Neuronal stem cell (in vitro differentiated cells): Measurements from ENCODE around the gene ASF1A.

Source experiments
- DNase-seq: peaks from one replicate; pipeline ENCODE4 v3.0.0-alpha.2; 2013; ENCODE audit warnings: low spot score
- H2AFZ ChIP-seq: one replicate; pipeline ENCODE4 v1.6.1; 2013; ENCODE audit warnings: mild to moderate bottlenecking, low read length, inconsistent platforms
- H2AK5ac ChIP-seq: 2 replicates; pipeline ENCODE4 v1.6.1; 2013; ENCODE audit warnings: low read depth, mild to moderate bottlenecking, inconsistent platforms, low read length, moderate library complexity, mixed read lengths
- H2BK120ac ChIP-seq: 2 replicates; pipeline ENCODE4 v1.6.1; 2013; ENCODE audit warnings: low read depth, mild to moderate bottlenecking, inconsistent platforms, low read length, moderate library complexity, mixed read lengths
- H2BK12ac ChIP-seq: one replicate; pipeline ENCODE4 v1.6.1; 2013; ENCODE audit warnings: low read length, inconsistent platforms
- H2BK15ac ChIP-seq: 2 replicates; pipeline ENCODE4 v1.6.1; 2013; ENCODE audit warnings: mild to moderate bottlenecking, low read length, inconsistent platforms, mixed read lengths
- H2BK5ac ChIP-seq: one replicate; pipeline ENCODE4 v1.6.1; 2013; ENCODE audit warnings: inconsistent platforms, mild to moderate bottlenecking, low read length, moderate library complexity
- H3K14ac ChIP-seq: one replicate; pipeline ENCODE4 v1.6.1; 2013; ENCODE audit warnings: low read length, inconsistent platforms
- H3K18ac ChIP-seq: 2 replicates; pipeline ENCODE4 v1.6.1; 2013; ENCODE audit warnings: low read length, inconsistent platforms
- H3K23ac ChIP-seq: 2 replicates; pipeline ENCODE4 v1.6.1; 2013; ENCODE audit warnings: low read depth, mild to moderate bottlenecking, mixed read lengths, low read length, inconsistent platforms; ENCODE audit not compliant: poor library complexity
- H3K27ac ChIP-seq: replicated peaks from 3 replicates; pipeline ENCODE4 v1.5.1; 2013; ENCODE audit warnings: low read length, inconsistent platforms
- H3K27me3 ChIP-seq, 3 experiments: 2 replicates each; pipeline ENCODE4 v1.6.1; 2013; ENCODE audit warnings: low read length in 3 of 3, mild to moderate bottlenecking in 2 of 3, inconsistent platforms in 1 of 3, low read depth in 1 of 3, mixed read lengths in 1 of 3, moderate library complexity in 1 of 3; ENCODE audit not compliant: control insufficient read depth in 3 of 3, insufficient read depth in 3 of 3
- H3K36me3 ChIP-seq, 2 donors: replicated peaks in 1 of 2; 2 replicates each; pipeline ENCODE4 v1.6.1; 2013; ENCODE audit warnings: low read length in 2 of 2; ENCODE audit not compliant: control insufficient read depth in 2 of 2, insufficient read depth in 2 of 2
- H3K4ac ChIP-seq: 2 replicates; pipeline ENCODE4 v1.6.1; 2013; ENCODE audit warnings: inconsistent platforms, mild to moderate bottlenecking, low read length, moderate library complexity
- H3K4me1 ChIP-seq, 2 donors: 1 replicate in 1 of 2; 2 replicates in 1 of 2; pipeline ENCODE4 v1.6.1; 2013; ENCODE audit warnings: low read length in 2 of 2, low read depth in 1 of 2; ENCODE audit not compliant: control insufficient read depth in 2 of 2, insufficient read depth in 1 of 2
- H3K4me2 ChIP-seq: one replicate; pipeline ENCODE4 v1.6.1; 2013; ENCODE audit warnings: mild to moderate bottlenecking, low read length, inconsistent platforms; ENCODE audit not compliant: insufficient read depth, poor library complexity, severe bottlenecking
- H3K4me3 ChIP-seq, 2 donors: 2 replicates each; pipeline ENCODE4 v1.5.1; 2013; ENCODE audit warnings: low read length in 2 of 2, mild to moderate bottlenecking in 2 of 2, inconsistent platforms in 1 of 2, moderate library complexity in 1 of 2
- H3K79me1 ChIP-seq: one replicate; pipeline ENCODE4 v1.6.1; 2013; ENCODE audit warnings: low read depth, mild to moderate bottlenecking, inconsistent platforms, low read length, moderate library complexity
- H3K9ac ChIP-seq: one replicate; pipeline ENCODE4 v1.6.1; 2013; ENCODE audit warnings: mild to moderate bottlenecking, low read depth, low read length, inconsistent platforms; ENCODE audit not compliant: poor library complexity
- H3K9me3 ChIP-seq, 2 donors: replicated peaks in 1 of 2; 2 replicates each; pipeline versions ENCODE3 to v1.6.1; 2013; ENCODE audit warnings: low read length in 2 of 2, mild to moderate bottlenecking in 2 of 2, inconsistent platforms in 1 of 2, low read depth in 1 of 2, mixed read lengths in 1 of 2, moderate library complexity in 1 of 2; ENCODE audit not compliant: control insufficient read depth in 2 of 2, insufficient read depth in 1 of 2
- H4K8ac ChIP-seq: one replicate; pipeline ENCODE4 v1.6.1; 2013; ENCODE audit warnings: low read depth, mild to moderate bottlenecking, inconsistent platforms, low read length, moderate library complexity
- H4K91ac ChIP-seq: one replicate; pipeline ENCODE4 v1.6.1; 2013; ENCODE audit warnings: low read length, low read depth, mild to moderate bottlenecking, inconsistent platforms; ENCODE audit not compliant: poor library complexity
- WGBS, 2 donors: extraction: QIAGEN DNeasy Blood & Tissue Kit; methylation state at CpG; one replicate each; pipeline ENCODE4 v1.1.7; 2013; ENCODE audit warnings: missing lambda C conversion rate in 2 of 2, mixed read lengths in 1 of 2; ENCODE audit not compliant: insufficient read length in 2 of 2, insufficient replicate concordance in 1 of 2; ENCODE audit errors: extremely low coverage in 2 of 2; 5-methylcytosine and 5-hydroxymethylcytosine counted together

Gene ASF1A

DNA sequence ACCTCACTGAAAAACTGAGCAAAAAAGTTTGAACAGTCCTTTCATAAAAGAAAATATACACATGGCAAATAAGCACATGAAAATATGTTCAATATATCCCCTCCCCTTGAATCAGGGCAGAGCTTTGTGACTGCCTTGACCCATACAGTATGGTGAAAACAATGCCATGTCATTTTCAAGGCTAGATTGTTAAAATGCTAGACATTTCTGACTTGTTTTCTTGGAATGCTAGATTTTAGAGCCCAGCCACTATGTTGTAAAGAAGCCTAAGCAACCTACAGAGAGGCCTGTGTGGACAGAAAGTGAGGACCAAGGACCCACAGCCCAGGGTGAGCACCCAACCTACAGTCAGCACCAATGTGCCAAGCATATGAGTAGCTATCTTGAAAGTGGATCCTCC lies 17.1 kb upstream of the ASF1A start:
- Histone ChIP-seq H3K18ac (no peak overlapping the region), H3K27me3 (no peaks in the 10 kb centered on the region), H2BK12ac (no peak overlapping the region), H2AFZ (no peak overlapping the region), H4K91ac (no peak overlapping the region), H3K4me1 (no peaks in the 10 kb centered on the region), H3K36me3 (no peaks in the 10 kb centered on the region), H2AK5ac (no peak overlapping the region), H4K8ac (no peak overlapping the region), H3K4ac (no peak overlapping the region), H2BK120ac (no peak overlapping the region), H2BK15ac (no peak overlapping the region), H3K27ac (no peak overlapping the region), H3K9ac (no peak overlapping the region), H3K79me1 (no peaks in the 10 kb centered on the region), H3K23ac (no peak overlapping the region), H3K9me3 (no peaks in the 10 kb centered on the region), H3K14ac (no peak overlapping the region), H3K4me3 (no peak overlapping the region), H3K4me2 (no peak overlapping the region), H2BK5ac (no peak overlapping the region)
- DNase-seq: no peak

DNA sequence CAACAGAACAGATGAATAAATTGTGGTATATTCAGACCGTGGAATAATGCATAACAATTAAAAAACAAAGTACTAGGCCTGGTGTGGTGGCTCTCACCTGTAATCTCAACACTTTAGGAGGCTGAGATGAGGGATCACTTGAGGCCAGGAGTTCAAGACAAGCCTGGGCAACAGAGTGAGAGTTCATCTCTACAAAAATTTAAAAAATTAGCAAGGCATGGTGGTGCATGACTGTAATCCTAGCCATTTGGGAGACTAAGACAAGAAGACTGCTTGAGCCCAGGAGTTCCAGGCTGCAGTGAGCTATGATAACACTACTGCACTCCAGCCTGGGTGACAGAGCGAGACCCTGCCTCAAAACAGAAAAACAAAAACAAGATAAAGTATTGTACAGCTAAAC lies 16.1 kb upstream of the ASF1A start:
- H2BK5ac ChIP-seq: no peak overlapping the region
- no peak overlapping the region for H4K91ac ChIP-seq
- H2AFZ ChIP-seq: no peak overlapping the region
- no peak overlapping the region for H3K23ac ChIP-seq
- no peak for DNase-seq
- no peaks in the 10 kb centered on the region for H3K79me1 ChIP-seq
- no peak overlapping the region for H2BK12ac ChIP-seq
- H3K27me3 ChIP-seq: no peaks in the 10 kb centered on the region
- H2BK120ac ChIP-seq: no peak overlapping the region
- no peak overlapping the region for H3K4me3 ChIP-seq
- H3K18ac ChIP-seq: no peak overlapping the region
- H3K9me3 ChIP-seq: peaks cover 0 to 4% of the 10 kb centered on the region in 2 donors
- H3K4ac ChIP-seq: no peak overlapping the region
- no peak overlapping the region for H3K4me2 ChIP-seq
- peaks cover 0 to 2% of the 10 kb centered on the region in 2 donors for H3K4me1 ChIP-seq
- H4K8ac ChIP-seq: no peak overlapping the region
- WGBS, 2 donors: no CpG with 5 or more reads among the region's 2 CpGs
- no peak overlapping the region for H2AK5ac ChIP-seq
- H3K9ac ChIP-seq: no peak overlapping the region
- H2BK15ac ChIP-seq: no peak overlapping the region
- H3K14ac ChIP-seq: no peak overlapping the region
- no peak overlapping the region for H3K27ac ChIP-seq
- no peaks in the 10 kb centered on the region for H3K36me3 ChIP-seq

DNA sequence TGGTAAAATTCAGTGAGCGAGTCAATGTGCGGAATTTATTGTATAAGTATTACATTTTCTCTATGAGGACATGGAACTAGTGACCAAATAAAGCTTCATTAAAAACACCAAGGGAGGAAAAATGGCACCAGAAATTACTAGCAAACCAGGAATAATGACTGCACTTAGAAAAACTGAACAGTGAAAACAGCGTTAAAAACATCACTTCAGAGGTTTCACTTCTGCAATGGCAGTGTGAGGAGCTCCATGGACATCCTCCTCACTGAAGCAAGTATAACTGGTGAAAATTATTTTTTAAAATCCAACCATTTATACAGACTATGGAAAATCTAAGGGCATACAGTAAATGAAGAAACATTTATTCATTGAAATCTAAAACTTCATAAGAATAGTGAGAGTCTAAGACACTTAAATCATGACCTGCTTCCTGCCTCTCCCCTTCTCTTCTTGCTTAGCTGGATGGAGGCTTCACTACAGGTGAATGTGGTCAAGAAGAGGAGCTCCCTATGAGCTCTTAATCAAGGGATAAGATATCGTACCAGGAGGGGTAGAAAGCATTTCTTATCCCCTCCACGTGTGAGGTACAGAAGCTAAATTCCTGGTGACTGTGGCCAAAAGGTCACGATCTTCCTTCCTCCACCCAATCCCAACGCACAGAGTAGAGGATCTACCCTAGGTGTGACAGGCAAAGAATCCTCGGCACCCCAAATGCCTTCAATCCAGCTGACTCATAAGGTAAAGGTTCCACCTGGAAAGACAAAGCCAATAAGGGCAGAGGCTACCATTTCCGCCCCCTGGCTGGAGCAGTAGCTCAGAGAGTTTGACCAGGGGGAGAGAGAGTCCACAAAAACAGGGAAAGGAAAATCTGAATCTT lies 12.3 kb upstream of the ASF1A start:
- Histone ChIP-seq H3K4me1 (peaks cover 0 to 2% of the 10 kb centered on the region in 2 donors), H3K4ac (no peak overlapping the region), H3K79me1 (no peaks in the 10 kb centered on the region), H3K27ac (no peak overlapping the region), H3K9me3 (peaks cover 0 to 5% of the 10 kb centered on the region in 2 donors), H2BK5ac (no peak overlapping the region), H4K8ac (no peak overlapping the region), H3K4me3 (no peak overlapping the region), H2BK15ac (no peak overlapping the region), H3K4me2 (no peak overlapping the region), H3K9ac (no peak overlapping the region), H4K91ac (no peak overlapping the region), H2BK12ac (no peak overlapping the region), H2AK5ac (no peak overlapping the region), H3K18ac (no peak overlapping the region), H2BK120ac (no peak overlapping the region), H3K36me3 (no peaks in the 10 kb centered on the region), H3K14ac (peak overlapping the region; percentile 23), H2AFZ (no peak overlapping the region), H3K23ac (no peak overlapping the region), H3K27me3 (no peaks in the 10 kb centered on the region)
- WGBS, 2 donors: no CpG with 5 or more reads among the region's 9 CpGs
- DNase-seq: no peak

DNA sequence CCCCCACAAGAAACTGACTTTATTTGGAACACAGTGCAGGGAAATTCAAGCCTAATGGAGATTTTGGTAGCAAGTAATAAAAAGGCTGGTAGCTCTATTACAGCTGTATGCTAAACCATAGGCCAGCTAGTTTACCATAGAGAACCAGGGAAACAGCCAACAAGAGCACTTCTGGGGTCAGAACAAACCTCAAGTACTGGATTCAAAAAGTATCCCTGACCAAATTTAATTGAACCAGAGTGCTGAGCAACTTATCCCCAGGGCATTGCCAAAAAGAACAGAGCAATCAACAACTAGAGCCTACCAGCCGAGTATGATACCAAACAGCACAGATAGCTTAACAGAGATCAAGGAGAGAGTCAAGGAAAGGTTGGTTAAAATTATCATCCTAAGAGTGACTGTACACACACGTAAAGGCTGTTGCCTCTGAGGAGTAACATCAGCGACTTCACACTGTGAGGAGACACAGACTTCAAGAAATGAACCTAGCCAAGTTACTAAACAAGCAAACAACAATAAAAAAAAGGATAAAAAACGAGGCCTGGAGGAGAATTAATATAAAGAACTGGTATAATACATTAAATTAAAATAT lies 11.5 kb upstream of the ASF1A start:
- no peak overlapping the region for H2BK12ac ChIP-seq
- H3K9me3 ChIP-seq: peaks cover 0 to 5% of the 10 kb centered on the region in 2 donors
- H2AK5ac ChIP-seq: no peak overlapping the region
- H3K36me3 ChIP-seq: no peaks in the 10 kb centered on the region
- no peak overlapping the region for H3K18ac ChIP-seq
- no peak overlapping the region for H3K4ac ChIP-seq
- no peak overlapping the region for H4K91ac ChIP-seq
- no peak overlapping the region for H2BK120ac ChIP-seq
- no peak overlapping the region for H2BK5ac ChIP-seq
- no peak overlapping the region for H3K27ac ChIP-seq
- H3K23ac ChIP-seq: no peak overlapping the region
- H3K27me3 ChIP-seq: no peaks in the 10 kb centered on the region
- H3K4me2 ChIP-seq: no peak overlapping the region
- no peak overlapping the region for H3K14ac ChIP-seq
- no peak overlapping the region for H2BK15ac ChIP-seq
- WGBS, 2 donors: no CpG with 5 or more reads among the region's 4 CpGs
- H3K4me1 ChIP-seq: peaks cover 0 to 2% of the 10 kb centered on the region in 2 donors
- H3K79me1 ChIP-seq: no peaks in the 10 kb centered on the region
- no peak overlapping the region for H3K9ac ChIP-seq
- H3K4me3 ChIP-seq: no peak overlapping the region
- no peak for DNase-seq
- H4K8ac ChIP-seq: no peak overlapping the region
- H2AFZ ChIP-seq: no peak overlapping the region
